AG09309 (cell line): ENCODE results near the gene FBXW12.

ENCODE experiments used
- DNase-seq: peaks from one replicate; pipeline ENCODE4 v3.0.0-alpha.2; 2010; ENCODE audit warnings: low read depth
- H3K4me3 ChIP-seq: 2 replicates; pipeline ENCODE4 v1.5.1; 2011; ENCODE audit warnings: mild to moderate bottlenecking, low read depth, low read length, moderate library complexity; ENCODE audit not compliant: control insufficient read depth
- CTCF ChIP-seq: IDR thresholded peaks from 2 replicates; pipeline ENCODE4 v1.5.1; 2011; ENCODE audit warnings: mild to moderate bottlenecking, low read depth, low read length, inconsistent platforms; ENCODE audit not compliant: insufficient read depth, control insufficient read depth; ENCODE audit errors: missing control alignments

Gene FBXW12

GRCh38 chr3:48387634-48388033 lies 15.6 kb downstream of the FBXW12 start:
- DNase-seq = no peak
- no peak for TF ChIP-seq CTCF
- H3K4me3 ChIP-seq = no peak overlapping the region

- no peak for DNase-seq
These were observed 16.9 kb downstream of the FBXW12 start for GRCh38 chr3:48388966-48389365.

GRCh38 chr3:48394391-48394790 lies 22.4 kb downstream of the FBXW12 start:
- no peak for TF ChIP-seq CTCF
- DNase-seq = no peak
- H3K4me3 ChIP-seq = no peak overlapping the region

More at GRCh38 chr3:48388966-48389365, 16.9 kb downstream of the FBXW12 start:
- TF ChIP-seq CTCF = no peak
- no peak overlapping the region for H3K4me3 ChIP-seq

GRCh38 chr3:48395714-48396113 lies 23.7 kb downstream of the FBXW12 start:
- DNase-seq = no peak
- TF ChIP-seq CTCF = no peak
- H3K4me3 ChIP-seq = no peak overlapping the region

GRCh38 chr3:48397767-48398681 lies 26.0 kb downstream of the FBXW12 start:
- no peak for DNase-seq
- no peak for TF ChIP-seq CTCF
- no peak overlapping the region for H3K4me3 ChIP-seq

GRCh38 chr3:48398701-48399386 lies 26.8 kb downstream of the FBXW12 start:
- DNase-seq = no peak
- TF ChIP-seq CTCF = no peak

More at GRCh38 chr3:48398701-48399386, 26.8 kb downstream of the FBXW12 start:
- no peak overlapping the region for H3K4me3 ChIP-seq
